KMS-11 (cell line): ENCODE data around the gene RNF112.

Source experiments
- H2AFZ ChIP-seq: fragments of 200-600 bp; sonication (generic); 2 replicates; pipeline ENCODE4 v1.6.1; 2016; ENCODE audit warnings: antibody characterized with exemption, mixed run types, low read depth
- H3K27ac ChIP-seq: fragments of 200-600 bp; sonication (generic); 2 replicates; pipeline ENCODE4 v1.6.1; 2016; ENCODE audit warnings: mild to moderate bottlenecking, mixed run types
- H3K27me3 ChIP-seq: fragments of 200-600 bp; sonication (generic); 2 replicates; pipeline ENCODE4 v1.6.1; 2017; ENCODE audit warnings: mild to moderate bottlenecking, low read depth, mixed run types, moderate library complexity; ENCODE audit not compliant: insufficient read depth
- H3K36me3 ChIP-seq: fragments of 200-600 bp; sonication (generic); 2 replicates; pipeline ENCODE4 v1.6.1; 2017; ENCODE audit warnings: mild to moderate bottlenecking, mixed run types; ENCODE audit not compliant: insufficient read depth
- H3K4me1 ChIP-seq: fragments of 200-600 bp; sonication (generic); 2 replicates; pipeline ENCODE4 v1.6.1; 2016; ENCODE audit warnings: mild to moderate bottlenecking, low read depth, mixed run types; ENCODE audit not compliant: poor library complexity, severe bottlenecking
- H3K4me2 ChIP-seq: fragments of 200-600 bp; sonication (generic); 2 replicates; pipeline ENCODE4 v1.7.0; 2016; ENCODE audit warnings: mild to moderate bottlenecking, mixed run types
- H3K4me3 ChIP-seq: fragments of 200-600 bp; sonication (generic); IDR thresholded peaks from 2 replicates; pipeline ENCODE4 v1.6.1; 2017; ENCODE audit warnings: low read depth, low read length, mixed read lengths; ENCODE audit not compliant: insufficient read depth
- H3K79me2 ChIP-seq: fragments of 200-600 bp; sonication (generic); 2 replicates; pipeline ENCODE4 v1.6.1; 2016; ENCODE audit warnings: low read depth, mixed run types; ENCODE audit not compliant: insufficient read depth
- H3K9ac ChIP-seq: fragments of 200-600 bp; sonication (generic); 2 replicates; pipeline ENCODE4 v1.6.1; 2016; ENCODE audit warnings: mild to moderate bottlenecking, mixed run types
- H4K20me1 ChIP-seq: fragments of 200-600 bp; sonication (generic); 2 replicates; pipeline ENCODE4 v1.6.1; 2016; ENCODE audit warnings: mild to moderate bottlenecking, mixed run types; ENCODE audit not compliant: insufficient read depth
- CTCF ChIP-seq: fragments of 200-600 bp; sonication (generic); conservative IDR thresholded peaks from 2 replicates; pipeline ENCODE4 v1.6.1; 2017; ENCODE audit warnings: low read depth, mild to moderate bottlenecking, antibody characterized with exemption, low read length, moderate library complexity, mixed read lengths

RNF112 gene

GRCh38 chr17:19391432-19391831 lies 19.6 kb upstream of the RNF112 start:
- H3K27me3 ChIP-seq = no peaks in the 10 kb centered on the region
- no peaks in the 10 kb centered on the region for H3K36me3 ChIP-seq
- no peaks in the 10 kb centered on the region for H3K4me1 ChIP-seq
- H2AFZ ChIP-seq = no peak overlapping the region
- H3K4me2 ChIP-seq = no peak overlapping the region
- no peak overlapping the region for H3K27ac ChIP-seq
- no peak overlapping the region for H3K9ac ChIP-seq
- no peaks in the 10 kb centered on the region for H3K79me2 ChIP-seq
- H4K20me1 ChIP-seq = no peaks in the 10 kb centered on the region
- H3K4me3 ChIP-seq = no peak overlapping the region
- no peak for TF ChIP-seq CTCF

GRCh38 chr17:19392303-19392702 lies 18.7 kb upstream of the RNF112 start:
- H3K4me2 ChIP-seq = no peak overlapping the region
- no peak overlapping the region for H3K27ac ChIP-seq
- H3K9ac ChIP-seq = no peak overlapping the region
- H3K36me3 ChIP-seq = no peaks in the 10 kb centered on the region
- H2AFZ ChIP-seq = no peak overlapping the region
- no peak overlapping the region for H3K4me3 ChIP-seq
- no peaks in the 10 kb centered on the region for H4K20me1 ChIP-seq
- TF ChIP-seq CTCF = no peak
- no peaks in the 10 kb centered on the region for H3K27me3 ChIP-seq
- no peaks in the 10 kb centered on the region for H3K79me2 ChIP-seq
- no peaks in the 10 kb centered on the region for H3K4me1 ChIP-seq

- no peaks in the 10 kb centered on the region for H3K4me1 ChIP-seq
- H2AFZ ChIP-seq = no peak overlapping the region
- no peaks in the 10 kb centered on the region for H3K36me3 ChIP-seq
- H4K20me1 ChIP-seq = no peaks in the 10 kb centered on the region
- H3K79me2 ChIP-seq = no peaks in the 10 kb centered on the region
- TF ChIP-seq CTCF = no peak
- H3K27me3 ChIP-seq = no peaks in the 10 kb centered on the region
- no peak overlapping the region for H3K4me3 ChIP-seq
- H3K9ac ChIP-seq = no peak overlapping the region
- H3K27ac ChIP-seq = no peak overlapping the region
- H3K4me2 ChIP-seq = no peak overlapping the region
Measured at GRCh38 chr17:19397556-19398041, 13.4 kb upstream of the RNF112 start.

- Histone ChIP-seq H3K27me3 (no peaks in the 10 kb centered on the region), H3K9ac (no peak overlapping the region), H3K79me2 (no peaks in the 10 kb centered on the region), H3K4me3 (no peak overlapping the region), H3K4me2 (no peak overlapping the region), H3K4me1 (no peaks in the 10 kb centered on the region), H3K36me3 (no peaks in the 10 kb centered on the region), H3K27ac (no peak overlapping the region), H2AFZ (no peak overlapping the region), H4K20me1 (no peaks in the 10 kb centered on the region)
- no peak for TF ChIP-seq CTCF
Measured at GRCh38 chr17:19398301-19399181, 12.5 kb upstream of the RNF112 start.
